Liver (tissue), 3 donors: ENCODE data around the gene PZP.

Experiments used
- CTCF ChIP-seq: fragments of 150-350 bp; IDR thresholded peaks from 2 replicates; pipeline ENCODE4 v1.5.1; 2017; ENCODE audit warnings: improper control_type of control experiment, low read depth, low read length; ENCODE audit not compliant: missing input control
- GABPA ChIP-seq, 2 donors: IDR thresholded peaks in 1 of 2; conservative IDR thresholded peaks in 1 of 2; 2 replicates each; pipeline ENCODE4 v1.6.1; 2016; ENCODE audit warnings: antibody characterized with exemption in 2 of 2, mild to moderate bottlenecking in 1 of 2, moderate library complexity in 1 of 2
- MAX ChIP-seq: IDR thresholded peaks from 2 replicates; pipeline ENCODE4 v1.6.1; 2016; ENCODE audit warnings: antibody characterized with exemption
- RAD21 ChIP-seq, 2 donors: IDR thresholded peaks; 2 replicates each; pipeline ENCODE4 v1.6.1; 2016; ENCODE audit warnings: antibody characterized with exemption in 2 of 2, mild to moderate bottlenecking in 2 of 2
- donor health status: healthy.
- donor health status: healthy.

- TF ChIP-seq CTCF (no peak), RAD21 (IDR thresholded peaks at IDR 0.05) (no peak), MAX (no peak), GABPA (IDR thresholded peaks at IDR 0.05 in 1 of 2, conservative IDR thresholded peaks at IDR 0.05 in 1 of 2) (no peak)
Measured at GRCh38 chr12:9252256-9252655, 44.1 kb upstream of the PZP start.
